Stimulated activated CD4-positive, alpha-beta T cell treated with anti-CD3 and anti-CD28 coated beads, Interleukin-12 subunit alpha, Interleukin-12 subunit beta, amount 100 ng/mL, for 24 hours (primary cell): ENCODE data around the gene CEACAM6.
"Not testable (repeated sequence)": the region's sequence is repeated elsewhere in the genome, so short reads cannot be mapped to it uniquely, and the experiment has no call there.

Experiments used
- DNase-seq, 2 experiments: peaks; one replicate each; pipeline ENCODE4 v3.0.0-alpha.2; 2020; ENCODE audit warnings: low read depth in 2 of 2

CEACAM6 gene

GRCh38 chr19:41755328-41755913 is at the start of gene CEACAM6:
TSS of gene CEACAM6 (plus strand) at chr19:41755530. CDS start at chr19:41755639, 109 bp downstream.
- DNase-seq, result no peak

GRCh38 chr19:41706741-41707501 is 48.4 kb upstream of the CEACAM6 start:
- peak; percentile 44 to 64 for DNase-seq

GRCh38 chr19:41707502-41707812 is 47.9 kb upstream of the CEACAM6 start:
- no peak for DNase-seq

- no peak for DNase-seq
These were observed 47.4 kb upstream of the CEACAM6 start for GRCh38 chr19:41707871-41708371.

GRCh38 chr19:41708481-41708880 is 46.8 kb upstream of the CEACAM6 start, which contains the start of gene CEACAM5:
TSS of gene CEACAM5 (plus strand) at chr19:41708626. CDS start at chr19:41708732, 106 bp downstream.
- no peak for DNase-seq

- not testable (repeated sequence) for DNase-seq
These were observed 45.8 kb upstream of the CEACAM6 start for GRCh38 chr19:41709516-41709915.

- no peak for DNase-seq
These were observed 45.2 kb upstream of the CEACAM6 start for GRCh38 chr19:41709951-41710645.

GRCh38 chr19:41711376-41712261 is 43.7 kb upstream of the CEACAM6 start:
- no peak for DNase-seq

GRCh38 chr19:41714598-41714997 is 40.7 kb upstream of the CEACAM6 start:
- DNase-seq, result no peak

GRCh38 chr19:41718761-41719160 is 36.6 kb upstream of the CEACAM6 start:
- DNase-seq, result no peak

- no peak for DNase-seq
These were observed 35.2 kb upstream of the CEACAM6 start for GRCh38 chr19:41720103-41720502.

- DNase-seq, result no peak
These were observed 28.8 kb upstream of the CEACAM6 start for GRCh38 chr19:41726493-41726892.

GRCh38 chr19:41734156-41734555 is 21.2 kb upstream of the CEACAM6 start:
- DNase-seq, result no peak

GRCh38 chr19:41734585-41734984 is 20.7 kb upstream of the CEACAM6 start:
- DNase-seq, result no peak

GRCh38 chr19:41735071-41735600 is 20.2 kb upstream of the CEACAM6 start:
- no peak for DNase-seq

GRCh38 chr19:41739361-41739760 is 16.0 kb upstream of the CEACAM6 start:
- DNase-seq, result no peak

GRCh38 chr19:41740415-41741243 is 14.7 kb upstream of the CEACAM6 start:
- DNase-seq, result no peak

- no peak for DNase-seq
These were observed 14.1 kb upstream of the CEACAM6 start for GRCh38 chr19:41741244-41741554.

- no peak for DNase-seq
These were observed 10.5 kb upstream of the CEACAM6 start for GRCh38 chr19:41744850-41745249.

GRCh38 chr19:41745756-41746155 is 9.6 kb upstream of the CEACAM6 start:
- DNase-seq, result no peak
